IPS-15b (cell line): ENCODE measurements around the gene RPS24.
"Not testable (repeated sequence)": the region's sequence is repeated elsewhere in the genome, so short reads cannot be mapped to it uniquely, and the experiment has no call there.

Source experiments
- H3K27me3 ChIP-seq: one replicate; pipeline ENCODE4 v1.6.1; 2013; ENCODE audit warnings: low read length; ENCODE audit not compliant: control insufficient read depth, insufficient read depth
- H3K36me3 ChIP-seq: one replicate; pipeline ENCODE4 v1.6.1; 2013; ENCODE audit warnings: low read length; ENCODE audit not compliant: control insufficient read depth, insufficient read depth
- H3K4me1 ChIP-seq: one replicate; pipeline ENCODE4 v1.6.1; 2013; ENCODE audit warnings: mild to moderate bottlenecking, low read length; ENCODE audit not compliant: control insufficient read depth, insufficient read depth
- H3K4me3 ChIP-seq: one replicate; pipeline ENCODE4 v1.5.1; 2013; ENCODE audit warnings: low read depth, low read length
- H3K9ac ChIP-seq: one replicate; pipeline ENCODE4 v1.6.1; 2013; ENCODE audit warnings: low read depth, mild to moderate bottlenecking, low read length
- H3K9me3 ChIP-seq: one replicate; pipeline ENCODE4 v1.6.1; 2013; ENCODE audit warnings: mild to moderate bottlenecking, low read length; ENCODE audit not compliant: control insufficient read depth, insufficient read depth

RPS24 gene

DNA sequence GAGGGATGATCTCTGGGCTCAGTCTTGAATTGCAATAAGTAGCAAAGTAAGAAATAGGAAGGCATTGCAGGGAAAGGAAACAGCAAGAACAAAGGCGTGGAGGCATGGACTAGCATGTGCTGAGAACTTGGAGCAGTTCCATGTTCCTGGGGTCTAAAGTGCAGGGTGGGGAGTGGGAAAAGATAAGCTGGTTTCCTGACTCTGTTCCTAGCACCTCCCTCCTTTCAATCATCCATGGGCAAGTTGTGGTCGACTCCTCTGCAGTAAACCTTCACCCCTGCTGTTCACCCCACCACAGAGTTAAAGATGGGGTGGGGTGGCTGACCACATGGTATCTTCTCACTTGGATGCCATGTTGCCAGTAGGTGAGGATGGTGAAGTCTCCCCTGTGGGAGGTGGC is 29.6 kb downstream of the RPS24 start:
- no peaks in the 10 kb centered on the region for H3K27me3 ChIP-seq
- H3K4me3 ChIP-seq, result no peak overlapping the region

DNA sequence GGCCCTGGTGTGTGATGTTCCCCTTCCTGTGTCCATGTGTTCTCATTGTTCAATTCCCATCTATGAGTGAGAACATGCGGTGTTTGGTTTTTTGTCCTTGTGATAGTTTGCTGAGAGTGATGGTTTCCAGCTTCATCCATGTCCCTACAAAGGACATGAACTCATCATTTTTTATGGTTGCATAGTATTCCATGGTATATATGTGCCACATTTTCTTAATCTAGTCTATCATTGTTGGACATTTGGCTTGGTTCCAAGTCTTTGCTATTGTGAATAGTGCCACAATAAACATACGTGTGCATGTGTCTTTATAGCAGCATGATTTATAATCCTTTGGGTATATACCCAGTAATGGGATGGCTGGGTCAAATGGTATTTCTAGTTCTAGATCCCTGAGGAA is 31.3 kb downstream of the RPS24 start:
- H3K9me3 ChIP-seq, H3K27me3 ChIP-seq, H3K4me1 ChIP-seq, H3K9ac ChIP-seq, H3K4me3 ChIP-seq, H3K36me3 ChIP-seq: not testable (repeated sequence)

More for the DNA sequence above, 29.6 kb downstream of the RPS24 start:
- no peaks in the 10 kb centered on the region for H3K9me3 ChIP-seq
- no peak overlapping the region for H3K9ac ChIP-seq
- H3K36me3 ChIP-seq, result no peaks in the 10 kb centered on the region
- no peaks in the 10 kb centered on the region for H3K4me1 ChIP-seq

DNA sequence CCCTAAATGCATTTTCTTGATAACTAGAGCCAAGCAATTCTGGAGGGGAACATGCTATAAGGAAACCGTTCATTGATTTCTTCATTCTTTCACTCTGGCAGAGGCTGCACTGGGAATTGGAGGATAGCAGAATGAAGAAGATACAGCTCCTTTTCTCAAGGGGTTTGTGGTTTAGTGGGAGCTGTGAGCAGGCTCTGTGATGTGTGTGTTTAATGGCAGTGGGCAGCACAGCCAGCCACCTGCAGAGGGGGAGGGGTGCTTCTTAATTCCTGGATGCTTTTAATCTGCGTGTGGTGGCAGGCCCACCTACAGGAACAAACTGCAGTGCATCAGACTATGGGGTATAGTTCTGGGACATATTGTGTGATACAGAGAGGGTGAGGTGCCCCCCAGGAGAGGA is 31.9 kb downstream of the RPS24 start:
- Histone ChIP-seq H3K27me3 (no peaks in the 10 kb centered on the region), H3K4me1 (no peaks in the 10 kb centered on the region), H3K36me3 (no peaks in the 10 kb centered on the region), H3K9me3 (no peaks in the 10 kb centered on the region), H3K4me3 (no peak overlapping the region), H3K9ac (no peak overlapping the region)

DNA sequence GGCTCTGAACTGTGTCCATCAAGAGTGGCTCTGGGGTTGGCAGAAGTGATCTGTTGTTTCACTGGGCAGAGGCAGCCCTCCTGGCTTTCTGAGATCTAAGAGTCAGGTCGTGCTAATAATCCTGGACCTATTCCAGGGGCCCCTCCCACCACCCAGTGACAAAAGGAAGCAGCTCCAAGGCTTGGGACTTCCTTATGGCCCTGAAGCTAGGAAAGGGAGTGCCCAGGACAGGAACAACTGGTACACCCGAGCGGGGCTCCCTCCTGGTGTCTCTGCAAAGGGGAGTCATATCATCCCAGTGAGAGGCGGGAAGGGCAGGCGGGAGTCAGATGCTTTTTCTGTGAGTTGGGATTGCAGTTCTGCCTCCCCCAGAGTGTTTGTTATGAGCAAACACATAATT is 32.3 kb downstream of the RPS24 start:
- Histone ChIP-seq H3K9me3 (no peaks in the 10 kb centered on the region), H3K27me3 (no peaks in the 10 kb centered on the region), H3K36me3 (no peaks in the 10 kb centered on the region), H3K4me1 (no peaks in the 10 kb centered on the region), H3K9ac (no peak overlapping the region), H3K4me3 (no peak overlapping the region)

DNA sequence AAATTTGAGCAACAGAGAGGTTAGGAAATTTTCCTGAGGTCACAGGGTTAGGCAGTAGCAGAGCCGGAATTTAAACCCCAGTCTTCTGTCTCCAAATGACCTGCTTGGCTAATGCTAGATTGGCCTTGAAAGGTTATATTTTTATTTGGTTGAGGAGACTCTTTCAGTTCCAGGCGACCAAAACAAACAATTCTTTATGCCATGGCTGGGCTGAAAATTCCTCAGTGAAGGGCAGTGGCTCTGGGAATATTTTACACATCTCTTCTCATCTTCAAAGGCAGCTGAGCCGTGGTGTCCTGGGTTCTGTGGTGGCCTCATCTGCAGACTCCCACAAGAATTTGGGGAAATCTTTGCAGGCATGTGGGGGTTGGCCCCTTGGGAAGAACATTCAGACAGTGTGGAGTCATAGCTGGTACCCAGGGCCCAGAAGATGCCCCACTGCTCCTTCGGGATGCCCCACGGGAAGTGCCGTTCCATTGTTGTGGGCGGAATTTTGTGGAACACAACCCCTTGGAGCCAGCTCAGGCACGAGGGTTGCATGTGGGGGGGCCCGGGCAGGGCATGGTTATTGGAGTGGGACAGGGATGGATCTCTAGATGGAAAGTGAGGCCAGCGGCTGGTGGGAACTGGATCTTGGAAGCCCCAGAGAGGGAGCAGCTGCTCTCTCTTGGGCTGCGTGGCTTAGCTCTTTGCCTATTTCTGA is 33.2 kb downstream of the RPS24 start:
- H3K36me3 ChIP-seq, result no peaks in the 10 kb centered on the region
- no peak overlapping the region for H3K4me3 ChIP-seq
- H3K9me3 ChIP-seq, result no peaks in the 10 kb centered on the region
- H3K9ac ChIP-seq, result no peak overlapping the region
- H3K4me1 ChIP-seq, result no peaks in the 10 kb centered on the region
- H3K27me3 ChIP-seq, result no peaks in the 10 kb centered on the region

DNA sequence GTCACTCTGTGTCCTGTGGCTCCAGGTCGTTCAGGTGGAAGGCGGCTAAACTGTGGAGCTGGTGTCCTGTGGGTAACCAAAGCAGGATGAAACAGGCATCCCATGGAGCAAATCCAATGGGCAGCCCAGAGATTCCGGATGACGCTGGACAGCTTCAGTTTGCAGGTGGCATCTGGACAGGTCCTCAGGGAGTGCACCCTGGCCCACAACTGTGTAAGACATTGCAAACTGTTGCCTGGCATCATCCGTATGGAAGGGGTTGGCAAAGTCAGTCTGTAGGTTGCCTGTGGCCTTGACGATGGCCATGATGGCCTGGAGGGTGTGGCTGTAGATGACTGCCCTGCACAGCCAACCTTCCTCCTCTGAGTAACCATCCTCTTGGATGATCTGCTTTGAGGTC is 35.5 kb downstream of the RPS24 start:
- Histone ChIP-seq H3K27me3 (no peaks in the 10 kb centered on the region), H3K4me3 (no peak overlapping the region), H3K9ac (no peak overlapping the region), H3K4me1 (no peaks in the 10 kb centered on the region), H3K9me3 (no peaks in the 10 kb centered on the region), H3K36me3 (no peaks in the 10 kb centered on the region)

DNA sequence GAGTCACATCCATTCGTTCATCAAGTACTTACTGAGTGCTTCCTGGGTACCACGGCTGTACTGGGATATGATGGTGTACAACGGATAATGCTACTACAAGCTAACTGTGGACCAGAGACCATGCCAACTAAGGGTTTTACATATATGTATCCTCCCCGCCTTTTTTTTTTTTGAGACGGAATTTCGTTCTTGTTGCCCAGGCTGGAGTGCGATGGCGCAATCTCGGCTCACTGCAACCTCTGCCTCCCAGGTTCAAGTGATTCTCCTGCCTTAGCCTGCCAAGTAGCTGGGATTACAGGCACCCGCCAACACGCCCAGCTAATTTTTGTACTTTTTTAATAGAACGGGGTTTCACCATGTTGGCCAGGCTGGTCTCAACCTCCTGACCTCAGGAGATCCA is 36.4 kb downstream of the RPS24 start:
- not testable (repeated sequence) for H3K4me1 ChIP-seq, H3K9me3 ChIP-seq, H3K9ac ChIP-seq, H3K36me3 ChIP-seq, H3K27me3 ChIP-seq, H3K4me3 ChIP-seq

DNA sequence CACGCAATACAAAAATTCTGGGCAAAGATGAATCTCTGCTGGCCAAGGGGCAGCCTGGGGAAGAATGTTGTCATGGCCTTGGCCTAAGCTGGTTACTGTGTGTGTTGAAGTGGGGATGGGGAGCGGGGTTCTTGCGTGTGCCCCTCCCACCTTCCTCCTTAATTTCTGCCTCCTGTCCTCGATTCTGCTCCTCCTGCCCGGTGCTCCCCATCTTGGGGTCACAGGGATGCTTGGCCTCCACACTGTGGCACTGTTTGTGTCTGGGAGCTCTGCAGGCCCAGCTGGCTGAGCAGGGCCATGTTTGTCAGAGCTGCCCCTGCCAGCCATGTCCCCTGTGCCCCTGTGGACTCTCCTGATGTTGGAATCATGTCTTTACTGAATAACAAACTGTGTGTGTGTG is 37.1 kb downstream of the RPS24 start:
- Histone ChIP-seq H3K27me3 (no peaks in the 10 kb centered on the region), H3K4me3 (no peak overlapping the region), H3K36me3 (no peaks in the 10 kb centered on the region), H3K4me1 (no peaks in the 10 kb centered on the region), H3K9me3 (no peaks in the 10 kb centered on the region), H3K9ac (no peak overlapping the region)

DNA sequence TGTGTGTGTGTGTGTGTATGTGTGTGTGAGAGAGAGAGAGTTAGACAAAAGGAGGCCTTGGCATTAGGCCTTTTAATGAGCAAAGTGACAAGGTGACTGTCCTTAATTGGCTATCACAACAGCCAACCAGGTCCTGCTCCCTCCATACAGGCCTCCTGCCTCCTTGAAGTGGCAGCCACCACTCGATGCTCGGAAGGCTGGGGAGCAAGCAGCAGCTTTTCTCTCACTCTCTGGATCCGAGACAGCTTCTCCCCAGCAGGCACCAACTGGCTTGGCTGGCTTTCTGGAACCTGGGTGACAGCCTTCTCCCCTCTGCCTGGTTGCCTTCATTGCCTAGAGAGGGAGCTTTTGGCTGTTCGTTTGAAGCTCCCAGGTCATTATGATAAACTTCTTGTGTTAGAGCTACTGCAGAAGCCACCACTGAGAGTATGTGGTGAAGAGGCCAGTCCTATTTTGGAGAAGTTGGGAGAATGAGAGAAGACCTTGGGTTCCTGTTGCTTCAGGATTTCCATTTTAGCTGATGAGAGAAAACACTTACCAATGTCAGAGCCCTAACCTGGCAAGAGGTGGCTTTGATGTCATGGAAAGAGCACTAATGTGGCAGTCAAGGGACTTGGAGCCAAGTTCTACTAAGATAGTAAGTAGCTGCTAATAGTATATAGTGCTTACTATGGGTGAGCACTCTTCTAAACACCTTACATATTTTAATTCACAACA is 37.6 kb downstream of the RPS24 start:
- no peak overlapping the region for H3K9ac ChIP-seq
- H3K9me3 ChIP-seq, result no peaks in the 10 kb centered on the region

DNA sequence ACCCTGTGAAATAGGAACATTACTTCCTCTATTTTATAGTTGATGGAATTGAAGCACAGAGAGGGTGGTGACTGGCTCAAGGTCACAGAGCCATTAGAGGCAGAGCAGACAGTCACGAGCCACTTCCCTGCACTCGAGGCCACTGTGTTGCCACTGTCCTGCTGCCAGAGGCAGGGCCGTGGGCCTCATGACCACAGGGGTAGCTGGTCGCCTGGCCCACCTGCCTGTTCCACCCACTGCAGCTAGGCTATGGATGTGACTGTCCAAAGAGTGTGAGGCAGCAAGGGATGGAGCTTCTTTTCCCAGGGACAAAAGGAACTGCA is 38.2 kb downstream of the RPS24 start:
- Histone ChIP-seq H3K27me3 (no peaks in the 10 kb centered on the region), H3K36me3 (no peaks in the 10 kb centered on the region), H3K4me3 (no peak overlapping the region), H3K9ac (no peak overlapping the region), H3K9me3 (peaks cover 2% of the 10 kb centered on the region), H3K4me1 (no peaks in the 10 kb centered on the region)

More for the DNA sequence above, 37.6 kb downstream of the RPS24 start:
- Histone ChIP-seq H3K27me3 (no peaks in the 10 kb centered on the region), H3K36me3 (no peaks in the 10 kb centered on the region), H3K4me3 (no peak overlapping the region), H3K4me1 (no peaks in the 10 kb centered on the region)

DNA sequence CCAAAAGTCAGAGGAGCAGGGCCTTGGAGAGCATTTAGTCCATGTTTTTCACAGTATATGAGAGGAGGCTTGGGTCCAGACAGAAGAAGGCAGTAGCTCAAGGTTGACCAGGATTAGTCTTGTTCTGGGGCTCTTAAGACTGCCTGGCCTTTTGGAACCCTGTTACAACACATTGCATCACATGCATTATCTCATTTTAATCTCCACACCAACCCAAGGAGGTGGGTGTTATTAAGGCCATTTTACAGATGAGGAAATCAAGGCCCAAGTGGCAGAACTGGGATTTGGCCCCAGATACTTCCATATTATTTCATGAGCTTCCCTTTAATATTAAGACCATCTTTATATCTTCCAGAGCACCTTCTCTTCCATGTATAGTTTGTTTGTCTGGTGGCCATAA is 38.8 kb downstream of the RPS24 start:
- Histone ChIP-seq H3K36me3 (no peaks in the 10 kb centered on the region), H3K27me3 (no peaks in the 10 kb centered on the region), H3K9ac (no peak overlapping the region), H3K4me1 (no peaks in the 10 kb centered on the region), H3K4me3 (no peak overlapping the region), H3K9me3 (peaks cover 6% of the 10 kb centered on the region)

DNA sequence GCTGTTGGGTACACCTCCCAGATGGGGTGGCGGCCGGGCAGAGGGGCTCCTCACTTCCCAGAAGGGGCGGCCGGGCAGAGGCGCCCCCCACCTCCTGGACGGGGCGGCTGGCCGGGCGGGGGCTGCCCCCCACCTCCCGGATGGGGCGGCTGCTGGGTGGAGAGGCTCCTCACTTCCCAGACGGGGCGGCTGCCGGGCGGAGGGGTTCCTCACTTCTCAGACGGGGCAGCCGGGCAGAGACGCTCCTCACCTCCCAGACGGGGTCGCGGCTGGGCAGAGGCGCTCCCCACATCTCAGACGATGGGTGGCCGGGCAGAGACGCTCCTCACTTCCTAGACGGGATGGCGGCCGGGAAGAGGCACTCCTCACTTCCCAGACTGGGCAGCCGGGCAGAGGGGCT is 42.1 kb downstream of the RPS24 start:
- not testable (repeated sequence) for H3K4me3 ChIP-seq, H3K36me3 ChIP-seq, H3K4me1 ChIP-seq, H3K27me3 ChIP-seq, H3K9ac ChIP-seq, H3K9me3 ChIP-seq
